Neural crest cell (in vitro differentiated cells): ENCODE data around the gene PPM1E. TPM values are rescaled to one million over a fixed set of nuclear protein-coding genes. Genes with fewer than 3 reads are reported as not detected.

Source experiments
- DNase-seq: peaks from one replicate; pipeline ENCODE4 v3.0.0; 2021; ENCODE audit warnings: low read depth, mixed read lengths, low spot score
- H3K27ac Mint-ChIP-seq: one replicate; pipeline ENCODE4 v1.8.0; 2021; ENCODE audit warnings: mild to moderate bottlenecking, mixed read lengths; ENCODE audit not compliant: unreplicated experiment
- H3K27me3 Mint-ChIP-seq: 2 replicates; pipeline ENCODE4 v1.8.0; 2021; ENCODE audit warnings: low read depth, mild to moderate bottlenecking, mixed read lengths
- H3K36me3 Mint-ChIP-seq: 2 replicates; pipeline ENCODE4 v1.8.0; 2021; ENCODE audit warnings: low read depth, mild to moderate bottlenecking, mixed read lengths
- H3K4me1 Mint-ChIP-seq: 2 replicates; pipeline ENCODE4 v1.8.0; 2021; ENCODE audit warnings: mixed read lengths
- H3K4me3 Mint-ChIP-seq: one replicate; pipeline ENCODE4 v1.8.0; 2021; ENCODE audit warnings: mild to moderate bottlenecking, mixed read lengths
- H3K9me3 Mint-ChIP-seq: 2 replicates; pipeline ENCODE4 v1.8.0; 2021; ENCODE audit warnings: mixed read lengths
- total RNA-seq: library from RNA; stranded (reverse); gene quantifications from 2 replicates; pipeline ENCODE4 v1.2.1, GENCODE V29; 2021
- TF ChIP-seq, protein P1 (sequence below): fragments of 200-600 bp; sonication (generic); conservative IDR thresholded peaks from 2 replicates; pipeline ENCODE4 v1.5.0; 2021; ENCODE audit warnings: antibody characterized with exemption, mild to moderate bottlenecking

Gene PPM1E
- total RNA-seq, 1 donor from 2014 or later: 15.2 TPM

GRCh38 chr17:58728798-58729197 lies 26.9 kb upstream of the PPM1E start:
- no peak overlapping the region for H3K4me3 Mint-ChIP-seq
- H3K9me3 Mint-ChIP-seq: no peaks in the 10 kb centered on the region
- no peak overlapping the region for H3K27ac Mint-ChIP-seq
- DNase-seq: no peak
- TF ChIP-seq, protein P1, sequence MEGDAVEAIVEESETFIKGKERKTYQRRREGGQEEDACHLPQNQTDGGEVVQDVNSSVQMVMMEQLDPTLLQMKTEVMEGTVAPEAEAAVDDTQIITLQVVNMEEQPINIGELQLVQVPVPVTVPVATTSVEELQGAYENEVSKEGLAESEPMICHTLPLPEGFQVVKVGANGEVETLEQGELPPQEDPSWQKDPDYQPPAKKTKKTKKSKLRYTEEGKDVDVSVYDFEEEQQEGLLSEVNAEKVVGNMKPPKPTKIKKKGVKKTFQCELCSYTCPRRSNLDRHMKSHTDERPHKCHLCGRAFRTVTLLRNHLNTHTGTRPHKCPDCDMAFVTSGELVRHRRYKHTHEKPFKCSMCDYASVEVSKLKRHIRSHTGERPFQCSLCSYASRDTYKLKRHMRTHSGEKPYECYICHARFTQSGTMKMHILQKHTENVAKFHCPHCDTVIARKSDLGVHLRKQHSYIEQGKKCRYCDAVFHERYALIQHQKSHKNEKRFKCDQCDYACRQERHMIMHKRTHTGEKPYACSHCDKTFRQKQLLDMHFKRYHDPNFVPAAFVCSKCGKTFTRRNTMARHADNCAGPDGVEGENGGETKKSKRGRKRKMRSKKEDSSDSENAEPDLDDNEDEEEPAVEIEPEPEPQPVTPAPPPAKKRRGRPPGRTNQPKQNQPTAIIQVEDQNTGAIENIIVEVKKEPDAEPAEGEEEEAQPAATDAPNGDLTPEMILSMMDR: no peak
- H3K4me1 Mint-ChIP-seq: no peaks in the 10 kb centered on the region
- H3K27me3 Mint-ChIP-seq: no peaks in the 10 kb centered on the region
- H3K36me3 Mint-ChIP-seq: peaks cover 2% of the 10 kb centered on the region

- no peak overlapping the region for H3K27ac Mint-ChIP-seq
These were observed 24.7 kb upstream of the PPM1E start for GRCh38 chr17:58730937-58731336.

GRCh38 chr17:58734040-58734439 lies 21.6 kb upstream of the PPM1E start:
- Mint-ChIP-seq H3K4me1 (no peaks in the 10 kb centered on the region), H3K27me3 (no peaks in the 10 kb centered on the region), H3K36me3 (no peaks in the 10 kb centered on the region), H3K4me3 (no peak overlapping the region), H3K9me3 (no peaks in the 10 kb centered on the region), H3K27ac (no peak overlapping the region)
- TF ChIP-seq, protein P1: no peak
- DNase-seq: no peak

More at GRCh38 chr17:58730937-58731336, 24.7 kb upstream of the PPM1E start:
- TF ChIP-seq, protein P1: no peak
- Mint-ChIP-seq H3K9me3 (no peaks in the 10 kb centered on the region), H3K27me3 (no peaks in the 10 kb centered on the region), H3K36me3 (peaks cover 2% of the 10 kb centered on the region), H3K4me3 (no peak overlapping the region), H3K4me1 (no peaks in the 10 kb centered on the region)
- no peak for DNase-seq

DNA sequence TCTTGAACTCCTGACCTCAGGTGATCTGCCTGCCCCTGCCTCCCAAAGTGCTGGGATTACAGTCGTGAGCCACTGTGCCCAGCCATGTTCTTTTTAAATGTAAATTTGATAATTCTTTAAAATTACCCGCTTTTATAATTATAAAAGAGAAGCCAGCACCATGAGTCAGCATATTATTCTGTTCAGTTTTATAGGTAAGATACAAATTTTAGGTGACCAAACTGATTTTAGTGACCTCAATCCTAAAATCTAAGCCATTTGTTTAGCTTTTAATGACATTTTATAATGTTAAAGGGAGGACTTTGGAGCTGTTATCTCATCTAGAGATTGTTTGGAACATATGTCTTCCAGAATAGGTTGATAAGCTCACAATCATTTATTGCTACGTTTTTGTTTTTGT lies 20.8 kb upstream of the PPM1E start:
- Mint-ChIP-seq H3K4me3 (no peak overlapping the region), H3K9me3 (no peaks in the 10 kb centered on the region), H3K4me1 (no peaks in the 10 kb centered on the region), H3K27me3 (no peaks in the 10 kb centered on the region), H3K36me3 (no peaks in the 10 kb centered on the region), H3K27ac (no peak overlapping the region)
- TF ChIP-seq, protein P1: no peak
- DNase-seq: no peak

- DNase-seq: no peak
- TF ChIP-seq, protein P1: no peak
- Mint-ChIP-seq H3K4me3 (no peak overlapping the region), H3K27ac (no peak overlapping the region), H3K27me3 (no peaks in the 10 kb centered on the region), H3K4me1 (no peaks in the 10 kb centered on the region), H3K36me3 (no peaks in the 10 kb centered on the region), H3K9me3 (no peaks in the 10 kb centered on the region)
These were observed 14.5 kb upstream of the PPM1E start for GRCh38 chr17:58741121-58741625.
